DND-41 (cell line): ENCODE measurements around the gene NPM1.
"Not testable (repeated sequence)": the region's sequence is repeated elsewhere in the genome, so short reads cannot be mapped to it uniquely, and the experiment has no call there.

Source experiments
- CTCF ChIP-seq: IDR thresholded peaks from 2 replicates; pipeline ENCODE4 v1.5.1; 2012; ENCODE audit warnings: borderline replicate concordance, low read length, moderate library complexity, mild to moderate bottlenecking; ENCODE audit not compliant: poor library complexity, severe bottlenecking; ENCODE audit errors: extremely low read depth
- EZH2 ChIP-seq: IDR thresholded peaks from 3 replicates; pipeline ENCODE4 v1.6.1; 2012; ENCODE audit warnings: borderline replicate concordance, low read depth, mild to moderate bottlenecking, moderate library complexity, low read length, inconsistent platforms; ENCODE audit not compliant: severe bottlenecking

DNA sequence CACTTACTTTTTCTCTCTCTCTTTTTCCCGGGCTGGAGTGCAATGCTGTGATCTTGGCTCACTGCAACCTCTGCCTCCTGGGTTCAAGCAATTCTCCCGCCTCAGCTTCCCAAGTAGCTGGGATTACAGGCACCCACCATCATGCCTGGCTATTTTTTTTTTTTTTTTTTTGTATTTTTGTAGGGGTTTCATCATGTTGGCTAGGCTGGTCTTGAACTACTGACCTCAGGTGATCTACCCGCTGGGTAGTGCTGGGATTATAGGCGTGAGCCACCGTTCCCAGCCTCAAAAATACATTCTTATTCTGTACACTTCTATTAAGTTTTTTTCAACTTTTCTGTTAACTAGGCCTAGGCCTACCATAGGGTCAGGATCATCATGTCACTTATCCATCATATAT, 26.3 kb downstream of the NPM1 start:
- TF ChIP-seq CTCF, EZH2: not testable (repeated sequence)
